NK-92 (cell line): ENCODE results near the gene C19orf44.
"Not testable (repeated sequence)": the region's sequence is repeated elsewhere in the genome, so short reads cannot be mapped to it uniquely, and the experiment has no call there.

Experiments
- DNase-seq: peaks from one replicate; lab custom pipeline; 2025; ENCODE audit not compliant: unreplicated experiment; lab: John Stamatoyannopoulos, UW

The C19orf44 gene

GRCh38 chr19:16466802-16467427 is 29.3 kb upstream of the C19orf44 start:
- DNase-seq, result not testable (repeated sequence)

DNA sequence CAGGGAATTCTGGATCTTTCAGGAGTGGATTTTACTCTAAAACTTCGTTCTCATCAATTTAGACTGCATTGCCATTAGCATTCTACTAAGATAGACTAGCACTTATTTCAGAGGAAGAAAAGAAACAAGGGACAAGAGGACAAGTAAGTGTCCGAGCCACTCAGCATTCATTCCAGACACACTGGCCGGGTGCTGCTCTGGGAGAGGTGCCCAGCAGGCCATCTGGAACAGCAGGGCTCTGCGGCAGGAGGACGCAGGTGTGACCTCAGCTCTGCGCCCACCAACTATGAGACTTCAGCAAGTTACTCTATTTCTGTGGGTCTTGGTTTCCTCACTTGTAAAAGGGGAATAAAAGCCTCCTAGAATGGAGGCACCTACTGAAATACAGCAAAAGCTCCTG is 28.6 kb upstream of the C19orf44 start:
- DNase-seq, result no peak

- no peak for DNase-seq
These were observed 25.7 kb upstream of the C19orf44 start for GRCh38 chr19:16470541-16470910.

DNA sequence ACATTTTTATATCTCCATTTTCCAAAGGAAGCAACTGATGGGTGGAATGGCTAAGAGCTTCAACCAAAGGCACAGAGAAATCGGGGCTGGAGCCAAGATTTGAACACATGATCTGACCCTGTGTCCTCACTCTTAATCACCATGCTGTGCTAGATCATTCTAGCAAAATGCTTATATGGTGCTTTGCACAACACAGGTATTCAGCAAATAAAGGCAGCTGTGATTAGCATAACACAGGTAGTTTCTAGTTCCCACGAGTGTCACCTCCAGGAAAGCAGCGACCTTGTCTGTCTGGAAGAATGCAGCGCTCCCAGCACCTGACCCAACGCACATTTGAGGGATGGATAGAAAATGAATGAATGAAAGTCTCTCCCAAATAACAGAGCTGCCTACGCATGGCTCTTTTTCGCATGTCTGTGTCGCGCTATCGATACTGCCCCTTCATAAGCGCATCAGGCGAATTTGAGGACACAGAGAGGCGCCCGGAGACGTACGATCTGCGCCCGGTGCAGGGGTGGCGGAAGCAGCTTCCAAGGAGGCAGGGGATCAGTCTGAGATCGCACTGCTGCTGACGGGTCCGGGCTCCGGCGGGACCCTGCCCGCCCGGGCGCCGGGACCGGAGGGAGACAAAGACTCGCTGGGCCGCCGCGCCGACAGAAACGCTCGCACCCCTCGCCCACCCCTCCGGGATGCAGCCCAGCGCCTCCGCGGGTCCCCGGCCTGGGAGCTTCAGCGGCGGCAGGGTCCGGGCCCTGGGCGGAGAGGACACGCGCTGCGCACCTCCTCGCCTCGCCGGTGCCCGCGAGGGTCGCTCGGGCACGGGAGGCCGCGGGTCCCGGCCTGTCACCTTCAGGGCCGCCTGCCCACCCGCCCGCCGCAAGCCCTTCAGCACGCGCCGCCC is 25.0 kb upstream of the C19orf44 start:
- no peak for DNase-seq

DNA sequence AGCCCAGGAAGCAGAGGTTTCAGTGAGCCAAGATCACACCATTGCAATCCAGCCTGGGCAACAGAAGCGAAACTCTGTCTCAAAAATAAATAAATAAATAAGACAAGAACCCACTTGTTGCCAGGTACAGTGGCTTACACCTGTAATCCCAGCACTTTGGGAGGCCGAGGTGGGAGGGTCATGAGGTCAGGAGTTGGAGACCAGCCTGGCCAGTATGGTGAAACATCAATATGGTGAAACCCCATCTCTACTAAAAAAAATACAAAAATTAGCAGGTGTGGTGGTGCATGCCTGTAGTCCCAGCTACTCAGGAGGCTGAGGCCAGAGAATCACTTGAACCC is 23.7 kb upstream of the C19orf44 start:
- not testable (repeated sequence) for DNase-seq

- DNase-seq, result no peak
These were observed 23.2 kb upstream of the C19orf44 start for GRCh38 chr19:16472992-16473391.

DNA sequence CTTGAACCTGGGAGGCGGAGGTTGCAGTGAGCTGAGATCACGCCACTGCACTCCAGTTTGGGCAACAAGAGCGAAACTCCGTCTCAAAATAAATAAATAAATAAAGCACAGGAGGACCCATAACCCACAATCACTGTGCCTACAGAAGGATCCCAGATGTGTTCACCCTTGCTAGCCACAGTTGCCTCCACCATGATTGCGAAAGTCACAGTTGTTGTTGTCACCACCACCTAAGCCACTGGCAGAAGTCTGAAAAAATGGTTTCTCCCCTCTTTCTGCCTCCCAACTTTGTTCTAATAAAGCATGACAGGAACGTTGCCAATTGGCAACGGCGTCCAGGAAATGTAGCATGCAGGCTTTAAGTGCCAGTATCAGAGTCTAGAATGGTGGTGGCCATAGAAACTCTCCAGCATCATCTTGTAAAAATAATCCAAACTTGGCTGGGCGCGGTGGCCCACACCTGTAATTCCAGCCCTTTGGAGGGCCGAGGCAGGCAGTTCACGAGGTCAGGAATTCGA is 22.3 kb upstream of the C19orf44 start:
- no peak for DNase-seq

DNA sequence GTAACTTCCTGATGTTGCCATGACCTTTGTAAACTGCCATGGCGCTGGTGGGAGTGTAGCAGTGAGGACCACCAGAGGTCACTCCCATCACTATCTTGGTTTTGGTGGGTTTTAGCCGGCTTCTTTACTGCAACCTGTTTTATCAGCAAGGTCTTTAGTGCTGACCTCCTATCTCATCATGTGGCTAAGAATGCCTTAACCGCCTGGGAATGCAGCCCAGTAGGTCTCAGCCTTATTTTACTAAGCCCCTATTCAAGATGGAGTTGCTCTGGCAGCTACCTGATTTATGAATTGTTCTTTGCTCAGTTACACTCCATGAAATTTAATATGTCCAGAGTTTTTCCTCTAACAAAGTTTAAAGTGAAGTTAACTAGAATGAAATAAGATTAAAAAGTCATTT is 19.8 kb upstream of the C19orf44 start:
- no peak for DNase-seq

DNA sequence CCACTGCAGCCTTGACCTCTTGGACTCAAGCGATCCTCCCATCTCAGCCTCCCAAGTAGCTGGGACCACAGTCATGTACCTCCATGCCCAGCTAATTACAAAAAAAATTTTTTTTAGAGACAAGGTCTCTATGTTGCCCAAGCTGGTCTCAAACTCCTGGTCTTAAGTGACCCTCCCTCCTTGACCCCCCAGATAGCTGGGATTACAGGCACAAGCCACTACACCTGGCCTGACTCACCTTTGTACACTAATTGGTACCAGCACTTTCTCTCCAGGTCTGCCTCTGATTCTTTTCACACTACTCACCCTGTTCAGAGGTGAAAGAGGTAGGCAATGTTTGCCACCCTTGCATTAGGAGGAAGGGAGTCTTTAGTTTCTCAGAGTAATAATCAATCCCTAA is 18.9 kb upstream of the C19orf44 start:
- no peak for DNase-seq

GRCh38 chr19:16482745-16483144 is 13.4 kb upstream of the C19orf44 start:
- DNase-seq, result no peak

GRCh38 chr19:16486476-16486875 is 9.7 kb upstream of the C19orf44 start:
- DNase-seq, result not testable (repeated sequence)

DNA sequence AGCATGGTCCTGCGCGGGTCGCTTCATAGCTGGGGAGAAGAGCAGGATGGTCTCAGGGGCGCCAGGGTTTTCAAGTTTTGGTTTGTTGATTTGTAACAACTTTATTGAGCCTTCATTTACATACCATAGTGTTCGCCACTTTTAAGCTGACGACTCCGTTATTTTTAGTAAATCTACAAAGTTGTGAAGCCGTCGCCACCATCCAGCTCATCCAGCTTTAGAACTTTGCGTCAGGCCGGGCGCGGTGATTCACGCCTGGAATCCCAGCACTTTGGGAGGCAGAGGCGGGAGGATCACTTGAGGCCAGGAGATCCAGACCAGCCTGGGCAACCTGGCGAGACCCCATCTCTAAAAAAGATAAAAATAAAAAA is 404 bp downstream of the C19orf44 start:
- no peak for DNase-seq

- no peak for DNase-seq
These were observed 848 bp downstream of the C19orf44 start for GRCh38 chr19:16497042-16497441.

DNA sequence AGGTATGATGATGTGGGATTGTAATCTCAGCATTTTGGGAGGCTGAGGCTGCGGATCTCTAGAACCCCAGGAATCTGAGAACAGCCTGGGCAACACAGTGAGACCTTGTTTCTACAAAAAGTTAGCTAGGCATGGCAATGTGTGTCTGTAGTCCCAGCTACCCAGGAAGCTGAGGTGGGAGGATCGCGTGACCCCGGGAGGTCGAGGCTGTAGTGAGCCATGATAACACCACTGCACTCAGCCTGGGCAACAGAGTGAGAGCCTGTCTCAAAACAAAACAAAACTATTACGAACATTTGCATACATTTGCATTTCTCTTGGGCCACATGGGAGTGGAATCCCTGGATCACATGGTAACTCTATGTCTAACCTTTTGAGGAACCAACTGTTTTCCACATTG is 1.6 kb downstream of the C19orf44 start:
- no peak for DNase-seq

GRCh38 chr19:16504271-16504670 is 8.1 kb downstream of the C19orf44 start:
- no peak for DNase-seq

GRCh38 chr19:16506161-16506560 is 10.0 kb downstream of the C19orf44 start:
- DNase-seq, result not testable (repeated sequence)

DNA sequence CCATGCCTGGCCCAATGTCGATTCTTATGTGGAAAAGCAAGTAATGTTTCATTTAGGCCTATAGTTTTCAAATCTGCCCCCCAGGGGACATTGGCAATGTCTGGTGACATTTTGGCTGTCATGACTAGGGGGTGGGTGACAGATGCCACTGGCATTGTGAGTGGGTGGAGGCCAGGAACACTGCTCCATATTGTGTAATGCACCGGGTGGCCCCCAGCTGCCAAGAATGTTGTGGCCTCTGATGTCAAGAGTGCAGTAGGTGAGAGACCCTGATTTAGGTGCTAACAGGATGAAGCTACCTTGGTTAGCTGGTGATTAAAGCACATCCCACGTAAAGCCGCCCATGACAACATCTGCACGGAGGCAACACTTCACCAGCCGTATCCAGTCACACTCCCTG is 10.8 kb downstream of the C19orf44 start:
- DNase-seq, result no peak

- DNase-seq, result no peak
These were observed 12.4 kb downstream of the C19orf44 start for GRCh38 chr19:16508546-16508945.

DNA sequence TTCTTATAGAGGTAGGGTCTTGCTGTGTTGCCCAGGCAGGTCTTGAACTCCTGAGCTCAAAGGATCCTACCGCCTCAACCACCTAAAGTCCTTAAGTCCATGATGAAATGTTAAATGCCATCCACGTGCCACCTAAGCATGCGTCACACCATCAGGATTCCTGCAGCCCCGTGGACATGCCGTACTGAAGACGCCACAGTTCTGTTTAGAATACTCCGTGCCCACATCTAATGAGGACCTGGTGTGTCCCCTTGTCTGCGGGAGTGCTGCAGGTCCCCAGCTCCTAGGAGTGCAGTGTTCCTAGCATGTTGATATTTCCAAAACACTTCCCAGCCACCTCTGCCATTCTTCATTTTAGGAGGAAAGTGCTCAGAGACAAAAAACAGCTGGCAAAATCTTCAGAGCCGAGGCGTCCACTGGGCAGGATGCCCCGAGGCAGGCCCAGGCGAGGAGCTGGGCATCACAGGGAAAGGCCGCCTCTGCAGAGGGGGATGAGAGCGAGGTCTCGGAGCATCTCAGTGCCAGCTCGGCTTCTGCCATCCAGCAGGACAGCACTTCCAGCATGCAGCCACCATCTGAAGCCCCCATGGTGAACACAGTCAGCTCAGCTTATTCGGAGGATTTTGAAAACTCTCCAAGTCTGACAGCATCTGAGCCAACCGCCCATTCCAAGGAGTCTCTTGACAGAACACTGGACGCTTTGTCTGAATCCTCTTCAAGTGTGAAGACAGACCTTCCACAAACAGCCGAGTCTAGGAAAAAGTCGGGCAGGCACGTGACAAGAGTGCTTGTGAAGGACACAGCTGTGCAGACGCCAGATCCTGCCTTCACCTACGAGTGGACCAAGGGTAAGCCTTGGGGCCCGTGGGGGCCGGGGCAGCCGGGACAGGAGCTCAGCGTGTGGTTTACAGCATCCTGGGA is 13.2 kb downstream of the C19orf44 start:
- no peak for DNase-seq

GRCh38 chr19:16512611-16513010 is 16.4 kb downstream of the C19orf44 start:
- DNase-seq, result not testable (repeated sequence)

DNA sequence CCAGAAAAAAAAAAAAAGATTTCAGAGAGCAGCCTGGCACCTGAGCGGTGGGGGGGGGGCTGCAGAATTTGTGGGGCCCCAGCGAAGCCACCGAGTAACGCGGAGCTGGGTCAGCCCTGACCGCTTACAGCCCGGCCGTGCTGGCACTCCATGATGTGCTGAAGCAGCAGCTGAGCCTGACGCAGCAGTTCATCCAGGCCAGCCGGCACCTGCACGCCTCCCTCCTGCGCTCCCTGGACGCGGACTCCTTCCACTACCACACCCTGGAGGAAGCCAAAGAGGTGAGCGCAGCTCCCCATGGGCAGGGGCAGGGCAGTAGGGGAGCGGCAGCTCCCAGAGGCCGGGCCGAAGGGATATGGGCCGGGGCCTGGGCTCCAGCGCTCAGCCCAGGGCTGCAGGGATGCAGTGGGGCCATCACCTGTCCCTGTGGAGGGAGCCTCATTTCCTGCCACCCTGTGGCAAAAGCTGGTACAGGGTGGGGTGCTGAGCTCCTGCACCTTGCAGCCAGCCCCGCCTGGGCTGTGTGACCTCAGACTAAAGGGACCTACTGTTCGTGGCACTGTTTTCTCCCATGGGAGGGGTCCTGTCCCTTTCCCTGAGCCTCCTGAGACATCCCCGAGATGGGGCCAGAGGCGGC is 18.3 kb downstream of the C19orf44 start:
- no peak for DNase-seq
